HepG2 (cell line): ENCODE measurements around the gene TAF3. TPM values are rescaled to one million over a fixed set of nuclear protein-coding genes. Genes with fewer than 3 reads are reported as not detected.

Experiments used
- ATAC-seq: fragments of 200-7000 bp; cut with Tn5 transposase; 3 replicates; pipeline ENCODE4 v1.9.1; 2020; ENCODE audit warnings: mild to moderate bottlenecking, moderate library complexity
- BruUV-seq: library from RNA; stranded (reverse); fragments of 400-500 nt; replicated peaks from 2 replicates; lab custom pipeline; 2021; lab: Mats Ljungman, UMichigan
- CTCF ChIA-PET: fragments of 300-600 bp; formaldehyde crosslinking; extraction: SDS; loops from one replicate; lab custom pipeline; 2021; ENCODE audit warnings: low total read pairs, inconsistent platforms, low intra/inter-chr PET ratio; lab: Yijun Ruan, JAX
- POLR2A ChIA-PET: fragments of 350-600 bp; sonication (Branson Sonifier 250); formaldehyde crosslinking; loops from one replicate; lab custom pipeline; 2020; ENCODE audit warnings: antibody characterized with exemption, inconsistent platforms; lab: Yijun Ruan, JAX
- DNase-seq: peaks from one replicate; pipeline ENCODE4 v3.0.0-alpha.2; 2015; ENCODE audit warnings: low spot score
- FAIRE-seq: peaks from 3 replicates; lab custom pipeline; 2011; peaks lifted over from hg19 to GRCh38; lab: Jason Lieb, UNC
- H2AFZ ChIP-seq: one replicate; pipeline ENCODE4 v1.6.1; 2011; ENCODE audit warnings: low read length, inconsistent platforms
- H3K27ac ChIP-seq: fragments of 300-600 bp; 3 replicates; pipeline ENCODE4 v1.8.0; 2011; ENCODE audit warnings: mixed run types, mild to moderate bottlenecking, mixed read lengths, low read length, inconsistent platforms; ENCODE audit not compliant: insufficient read depth; ENCODE audit errors: extremely low read length
- H3K27me3 ChIP-seq, 2 experiments: fragments of 200-600 bp in 1 of 2; 2 replicates in 1 of 2; 3 replicates in 1 of 2; pipeline versions ENCODE4 v1.6.0 to v1.8.0; 2011; ENCODE audit warnings: low read length in 2 of 2, mild to moderate bottlenecking in 2 of 2, moderate library complexity in 2 of 2, inconsistent platforms in 1 of 2; ENCODE audit not compliant: insufficient read depth in 2 of 2, control insufficient read depth in 1 of 2
- H3K36me3 ChIP-seq, 2 experiments: fragments of 200-600 bp in 1 of 2; replicated peaks in 1 of 2; 2 replicates in 1 of 2; 3 replicates in 1 of 2; pipeline versions ENCODE4 v1.5.1 to v1.8.0; 2011; ENCODE audit warnings: low read length in 2 of 2, inconsistent platforms in 1 of 2; ENCODE audit not compliant: insufficient read depth in 2 of 2, control insufficient read depth in 1 of 2
- H3K4me1 ChIP-seq: 2 replicates; pipeline ENCODE4 v1.5.1; 2012; ENCODE audit warnings: low read length, inconsistent platforms; ENCODE audit not compliant: insufficient read depth
- H3K4me2 ChIP-seq: 2 replicates; pipeline ENCODE4 v1.6.0; 2011; ENCODE audit warnings: low read depth, low read length, inconsistent platforms
- H3K4me3 ChIP-seq, 3 experiments: fragments of 200-600 bp in 1 of 3; sonication (generic), shearing (Covaris generic) in 1 of 3; replicated peaks in 1 of 3; 2 replicates each; pipeline ENCODE4 v1.5.1; 2011 to 2016; ENCODE audit warnings: low read length in 3 of 3, inconsistent platforms in 2 of 3, low read depth in 2 of 3, mild to moderate bottlenecking in 2 of 3, control low read depth in 1 of 3, mixed read lengths in 1 of 3; ENCODE audit not compliant: insufficient read depth in 1 of 3
- H3K79me2 ChIP-seq: one replicate; pipeline ENCODE4 v1.6.1; 2011; ENCODE audit warnings: low read length, inconsistent platforms; ENCODE audit not compliant: insufficient read depth
- H3K9ac ChIP-seq: 2 replicates; pipeline ENCODE4 v1.6.0; 2011; ENCODE audit warnings: mild to moderate bottlenecking, low read depth, low read length, inconsistent platforms; ENCODE audit not compliant: insufficient read depth
- H3K9me3 ChIP-seq: 2 replicates; pipeline ENCODE4 v1.5.1; 2012; ENCODE audit warnings: mild to moderate bottlenecking, low read length
- H4K20me1 ChIP-seq: 2 replicates; pipeline ENCODE4 v1.6.0; 2011; ENCODE audit warnings: inconsistent platforms, mild to moderate bottlenecking, low read length, moderate library complexity; ENCODE audit not compliant: insufficient read depth
- BATF2 ChIP-seq: sonication (generic); formaldehyde crosslinking; IDR thresholded peaks from 2 replicates; pipeline ENCODE4 v1.8.0; 2022; ENCODE audit warnings: mild to moderate bottlenecking, missing genetic modification reagents, moderate library complexity
- CEBPB ChIP-seq: IDR thresholded peaks from 2 replicates; pipeline ENCODE4 v1.6.1; 2011; ENCODE audit warnings: low read depth, low read length, improper control_type of control experiment, borderline replicate concordance
- GRHL1 ChIP-seq: sonication (generic); formaldehyde crosslinking; conservative IDR thresholded peaks from 2 replicates; pipeline ENCODE4 v1.8.0; 2022; ENCODE audit warnings: missing genetic modification reagents
- GTF3A ChIP-seq: sonication (generic); formaldehyde crosslinking; conservative IDR thresholded peaks from 2 replicates; pipeline ENCODE4 v1.4.0; 2020; ENCODE audit warnings: mild to moderate bottlenecking, missing genetic modification reagents
- HHEX ChIP-seq: IDR thresholded peaks from 2 replicates; pipeline ENCODE4 v1.6.1; 2016; ENCODE audit warnings: control low read depth
- NFYC ChIP-seq: IDR thresholded peaks from 2 replicates; pipeline ENCODE4 v1.6.1; 2016; ENCODE audit warnings: missing genetic modification reagents, missing compliant biosample characterization
- SNAPC2 ChIP-seq: sonication (generic); formaldehyde crosslinking; IDR thresholded peaks from 2 replicates; pipeline ENCODE4 v1.8.1; 2022; ENCODE audit warnings: mild to moderate bottlenecking, missing genetic modification reagents
- ZFP1 ChIP-seq: IDR thresholded peaks from 2 replicates; pipeline ENCODE4 v1.6.1; 2016
- ZFP36L1 ChIP-seq: sonication (generic); formaldehyde crosslinking; IDR thresholded peaks from 2 replicates; pipeline ENCODE4 v1.8.0; 2022; ENCODE audit warnings: mild to moderate bottlenecking, missing genetic modification reagents, moderate library complexity
- ZFP41 ChIP-seq: sonication (generic); formaldehyde crosslinking; IDR thresholded peaks from 2 replicates; pipeline ENCODE4 v1.4.0; 2020; ENCODE audit warnings: mild to moderate bottlenecking, missing genetic modification reagents, borderline replicate concordance
- ZFY ChIP-seq: sonication (generic); formaldehyde crosslinking; IDR thresholded peaks from 2 replicates; pipeline ENCODE4 v1.4.0; 2020; ENCODE audit warnings: missing genetic modification reagents
- ZNF282 ChIP-seq: fragments of 450-650 bp; IDR thresholded peaks from 2 replicates; pipeline ENCODE4 v1.6.1; 2018; ENCODE audit not compliant: partially characterized antibody
- ZNF3 ChIP-seq: IDR thresholded peaks from 2 replicates; pipeline ENCODE4 v1.7.0; 2017; ENCODE audit warnings: inconsistent platforms
- ZNF350 ChIP-seq: sonication (generic); formaldehyde crosslinking; IDR thresholded peaks from 2 replicates; pipeline ENCODE4 v1.4.0; 2020; ENCODE audit warnings: mild to moderate bottlenecking, low read depth, missing genetic modification reagents, borderline replicate concordance
- ZNF598 ChIP-seq: sonication (generic); formaldehyde crosslinking; IDR thresholded peaks from 2 replicates; pipeline ENCODE4 v1.5.1; 2020; ENCODE audit warnings: mild to moderate bottlenecking, missing genetic modification reagents, borderline replicate concordance
- WGBS: methylation state at CpG from one replicate; pipeline ENCODE4 v1.1.6; 2017; ENCODE audit warnings: low lambda C conversion rate; 5-methylcytosine and 5-hydroxymethylcytosine counted together
- in situ Hi-C: cut with HindIII; loops from 2 replicates; pipeline ENCODE4 v1.10.0; 2017; ENCODE audit warnings: low pct_unique_long_range_greater_than_20kb; ENCODE audit not compliant: extremely low pct_ligation_motif_present
- intact Hi-C: fragments of 100-400 bp; cut with micrococcal nuclease; formaldehyde crosslinking; loops from one replicate; pipeline ENCODE4 v1.10.0; 2022; ENCODE audit not compliant: unreplicated experiment
- polyA plus RNA-seq, 8 experiments: library from polyadenylated mRNA; depleted of rRNA in 3 of 8; stranded (reverse) in 7 of 8; unstranded in 1 of 8; fragments of >200 nt; fragmentation: Illumina TruSeq in 4 of 8; extraction: Trizol in 4 of 8; gene quantifications; 2 replicates each; pipeline versions ENCODE4 v1.2.1 to v1.2.3, GENCODE V29; 2011 to 2016; ENCODE audit warnings: low read depth in 4 of 8, missing spikeins in 1 of 8, mixed read lengths in 1 of 8; ENCODE audit not compliant: insufficient read depth in 1 of 8
- total RNA-seq, 5 experiments: library from RNA; depleted of rRNA; stranded (reverse); fragments of >200 nt; fragmentation: Illumina TruSeq; extraction: Trizol; gene quantifications; 2 replicates each; pipeline ENCODE4 v1.2.3, GENCODE V29; 2016; ENCODE audit warnings: low read depth in 1 of 5

TAF3 gene
- total and polyA plus RNA-seq, 2 of the 13 experiments (the other 11 are each of a cell fraction or from before 2014, with no cell fraction given) = 1.7 to 2.9 TPM

GRCh38 chr10:7833210-7833609, 14.9 kb downstream of the TAF3 start (continued):
- TF ChIP-seq CEBPB = no peak

- H3K79me2 ChIP-seq = peaks cover 20% of the 10 kb centered on the region
Measured at GRCh38 chr10:7834262-7834661, 16.0 kb downstream of the TAF3 start.

More at GRCh38 chr10:7834262-7834661, 16.0 kb downstream of the TAF3 start:
- Histone ChIP-seq H3K9me3 (no peaks in the 10 kb centered on the region), H3K4me3 (no peak overlapping the region), H3K4me1 (no peaks in the 10 kb centered on the region), H4K20me1 (no peaks in the 10 kb centered on the region), H3K27ac (no peak overlapping the region), H2AFZ (no peak overlapping the region), H3K9ac (no peak overlapping the region), H3K4me2 (no peak overlapping the region), H3K27me3 (no peaks in the 10 kb centered on the region; a peak in 1 of 5 replicates), H3K36me3 (peaks cover 0 to 3% of the 10 kb centered on the region in 2 experiments; a peak in 3 of 5 replicates)
- DNase-seq (no peak), ATAC-seq (no peak), FAIRE-seq (no peak)
- ChIA-PET POLR2A (no interaction called here), CTCF (no interaction called here)
- TF ChIP-seq GRHL1 (CRISPR knock-in tag) (no peak), ZFY (no peak), ZFP36L1 (CRISPR knock-in tag) (no peak), SNAPC2 (CRISPR knock-in tag) (no peak), ZFP1 (CRISPR knock-in tag) (no peak), NFYC (CRISPR knock-in tag) (no peak), GTF3A (CRISPR knock-in tag) (no peak), ZNF598 (CRISPR knock-in tag) (no peak), ZNF3 (CRISPR knock-in tag) (no peak), ZFP41 (no peak), ZNF350 (CRISPR knock-in tag) (no peak), BATF2 (no peak), HHEX (no peak), ZNF282 (no peak)
- in situ Hi-C loops (no loop called here), intact Hi-C loops (no loop called here)
- WGBS = 96% methylated on average over 3 of the region's 3 CpGs
- BruUV-seq = no TSS peak
